OCI-LY3 (cell line): Measurements from ENCODE around the gene VCL.
A peak's percentile ranks its signal among the peaks of the same experiment; 100 is the strongest.

Experiments
- EZH2phosphoT487 ChIP-seq: fragments of 200-600 bp; shearing (Covaris generic); IDR thresholded peaks from 2 replicates; pipeline ENCODE4 v1.6.1; 2018; ENCODE audit warnings: antibody characterized with exemption, mixed run types, low read depth
- TF ChIP-seq, protein P1 (sequence below): fragments of 200-600, 300-600 bp; sonication (generic); IDR thresholded peaks from 2 replicates; pipeline ENCODE4 v1.5.1; 2014; ENCODE audit warnings: antibody characterized with exemption, low read length, low read depth

DNA sequence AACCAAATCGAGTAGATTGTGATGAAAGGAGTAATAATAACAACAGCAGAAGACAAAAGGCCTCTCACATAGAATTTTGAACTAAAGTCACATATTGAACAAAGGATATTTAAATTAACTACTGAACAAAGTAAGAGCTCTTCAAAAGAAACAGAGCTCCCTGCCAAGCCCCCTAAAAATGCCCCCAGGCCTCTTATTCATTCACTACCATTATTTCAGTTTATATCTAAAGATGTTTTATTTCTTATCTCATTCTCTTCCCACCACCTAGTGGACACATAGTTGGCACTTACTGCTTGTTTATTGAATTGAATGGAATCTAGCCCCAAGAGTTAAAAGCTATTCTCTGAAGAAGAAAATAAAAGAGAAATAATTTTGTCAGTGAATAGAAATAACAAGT, 37.4 kb downstream of the VCL start:
- TF ChIP-seq, protein P1, sequence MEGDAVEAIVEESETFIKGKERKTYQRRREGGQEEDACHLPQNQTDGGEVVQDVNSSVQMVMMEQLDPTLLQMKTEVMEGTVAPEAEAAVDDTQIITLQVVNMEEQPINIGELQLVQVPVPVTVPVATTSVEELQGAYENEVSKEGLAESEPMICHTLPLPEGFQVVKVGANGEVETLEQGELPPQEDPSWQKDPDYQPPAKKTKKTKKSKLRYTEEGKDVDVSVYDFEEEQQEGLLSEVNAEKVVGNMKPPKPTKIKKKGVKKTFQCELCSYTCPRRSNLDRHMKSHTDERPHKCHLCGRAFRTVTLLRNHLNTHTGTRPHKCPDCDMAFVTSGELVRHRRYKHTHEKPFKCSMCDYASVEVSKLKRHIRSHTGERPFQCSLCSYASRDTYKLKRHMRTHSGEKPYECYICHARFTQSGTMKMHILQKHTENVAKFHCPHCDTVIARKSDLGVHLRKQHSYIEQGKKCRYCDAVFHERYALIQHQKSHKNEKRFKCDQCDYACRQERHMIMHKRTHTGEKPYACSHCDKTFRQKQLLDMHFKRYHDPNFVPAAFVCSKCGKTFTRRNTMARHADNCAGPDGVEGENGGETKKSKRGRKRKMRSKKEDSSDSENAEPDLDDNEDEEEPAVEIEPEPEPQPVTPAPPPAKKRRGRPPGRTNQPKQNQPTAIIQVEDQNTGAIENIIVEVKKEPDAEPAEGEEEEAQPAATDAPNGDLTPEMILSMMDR = peak; percentile 11; the same call in 1 of the 2 replicates
- TF ChIP-seq EZH2phosphoT487 = no peak
